Mesodermal cell (in vitro differentiated cells): Measurements from ENCODE around the gene DNAH10.

Experiments
- H3K27ac ChIP-seq: 2 replicates; pipeline ENCODE4 v1.7.0; 2013; ENCODE audit warnings: mild to moderate bottlenecking, low read depth, low read length, moderate library complexity; ENCODE audit not compliant: severe bottlenecking
- H3K36me3 ChIP-seq: 2 replicates; pipeline ENCODE4 v1.7.1; 2013; ENCODE audit warnings: mild to moderate bottlenecking, low read length, moderate library complexity; ENCODE audit not compliant: control insufficient read depth, insufficient read depth
- H3K4me1 ChIP-seq: one replicate; pipeline ENCODE4 v1.7.1; 2013; ENCODE audit warnings: mild to moderate bottlenecking, low read length; ENCODE audit not compliant: insufficient read depth, control insufficient read depth, poor library complexity, severe bottlenecking
- H3K4me3 ChIP-seq: 2 replicates; pipeline ENCODE4 v1.7.0; 2013; ENCODE audit warnings: low read length, control low read depth, mild to moderate bottlenecking; ENCODE audit not compliant: insufficient read depth, poor library complexity, severe bottlenecking; ENCODE audit errors: extremely low read depth
- H3K9me3 ChIP-seq: 2 replicates; pipeline ENCODE4 v1.7.1; 2013; ENCODE audit warnings: mild to moderate bottlenecking, low read length, moderate library complexity; ENCODE audit not compliant: control insufficient read depth
- WGBS, 2 experiments: methylation state at CpG; one replicate each; pipeline ENCODE4 v1.1.5; 2013; ENCODE audit warnings: missing lambda C conversion rate in 2 of 2; ENCODE audit not compliant: insufficient coverage in 2 of 2; 5-methylcytosine and 5-hydroxymethylcytosine counted together

The DNAH10 gene

GRCh38 chr12:123893276-123893675, 131.2 kb downstream of the DNAH10 start:
- Histone ChIP-seq H3K4me3 (no peak overlapping the region), H3K9me3 (no peaks in the 10 kb centered on the region), H3K27ac (no peak overlapping the region), H3K36me3 (no peaks in the 10 kb centered on the region), H3K4me1 (no peaks in the 10 kb centered on the region)
- 92 to 95% methylated on average over 4 to 9 of the region's 9 CpGs for WGBS, 2 experiments

- Histone ChIP-seq H3K4me3 (no peak overlapping the region), H3K27ac (no peak overlapping the region), H3K9me3 (no peaks in the 10 kb centered on the region), H3K36me3 (no peaks in the 10 kb centered on the region), H3K4me1 (no peaks in the 10 kb centered on the region)
- 79 to 92% methylated on average over 2 to 3 of the region's 4 CpGs for WGBS, 2 experiments
Measured at GRCh38 chr12:123894823-123895345, 132.8 kb downstream of the DNAH10 start.

- H3K9me3 ChIP-seq = no peaks in the 10 kb centered on the region
- H3K4me3 ChIP-seq = no peak overlapping the region
- no peak overlapping the region for H3K27ac ChIP-seq
- 92 to 95% methylated on average over 5 to 8 of the region's 8 CpGs for WGBS, 2 experiments
- no peaks in the 10 kb centered on the region for H3K4me1 ChIP-seq
- H3K36me3 ChIP-seq = no peaks in the 10 kb centered on the region
Measured at GRCh38 chr12:123895451-123895850, 133.3 kb downstream of the DNAH10 start.

- H3K27ac ChIP-seq = no peak overlapping the region
- no peak overlapping the region for H3K4me3 ChIP-seq
- WGBS, 2 experiments = 88 to 93% methylated on average over 4 of the region's 8 CpGs
- H3K36me3 ChIP-seq = no peaks in the 10 kb centered on the region
- H3K4me1 ChIP-seq = peaks cover 6% of the 10 kb centered on the region
- H3K9me3 ChIP-seq = no peaks in the 10 kb centered on the region
Measured at GRCh38 chr12:123896767-123897166, 134.7 kb downstream of the DNAH10 start.

GRCh38 chr12:123897221-123897620, 135.1 kb downstream of the DNAH10 start:
- Histone ChIP-seq H3K4me1 (peaks cover 6% of the 10 kb centered on the region), H3K9me3 (no peaks in the 10 kb centered on the region), H3K36me3 (no peaks in the 10 kb centered on the region), H3K27ac (no peak overlapping the region), H3K4me3 (no peak overlapping the region)
- WGBS, 2 experiments = 80 to 92% methylated on average over 1 to 5 of the region's 5 CpGs

- WGBS, 2 experiments = 94 to 95% methylated on average over 14 to 18 of the region's 18 CpGs
Measured at GRCh38 chr12:123898673-123899072, 136.6 kb downstream of the DNAH10 start.

GRCh38 chr12:123899368-123899767, 137.3 kb downstream of the DNAH10 start:
- H3K36me3 ChIP-seq = no peaks in the 10 kb centered on the region
- H3K27ac ChIP-seq = no peak overlapping the region
- whole genome bisulfite sequencing, 2 experiments = 90 to 91% methylated on average over 8 to 9 of the region's 9 CpGs
- H3K4me3 ChIP-seq = no peak overlapping the region
- H3K4me1 ChIP-seq = peaks cover 6% of the 10 kb centered on the region
- H3K9me3 ChIP-seq = no peaks in the 10 kb centered on the region

More at GRCh38 chr12:123898673-123899072, 136.6 kb downstream of the DNAH10 start:
- H3K9me3 ChIP-seq = no peaks in the 10 kb centered on the region
- H3K27ac ChIP-seq = no peak overlapping the region
- H3K4me3 ChIP-seq = no peak overlapping the region
- peaks cover 6% of the 10 kb centered on the region for H3K4me1 ChIP-seq
- no peaks in the 10 kb centered on the region for H3K36me3 ChIP-seq

- peak overlapping the region; percentile 18 for H3K27ac ChIP-seq
- H3K36me3 ChIP-seq = no peaks in the 10 kb centered on the region
- peaks cover 6% of the 10 kb centered on the region for H3K4me1 ChIP-seq
- no peak overlapping the region for H3K4me3 ChIP-seq
- 51 to 52% methylated on average over 7 to 8 of the region's 9 CpGs for WGBS, 2 experiments
- H3K9me3 ChIP-seq = no peaks in the 10 kb centered on the region
Measured at GRCh38 chr12:123900871-123901376, 138.8 kb downstream of the DNAH10 start.

GRCh38 chr12:123902821-123903220, 140.7 kb downstream of the DNAH10 start:
- 93 to 98% methylated on average over 10 of the region's 13 CpGs for WGBS, 2 experiments
- Histone ChIP-seq H3K9me3 (no peaks in the 10 kb centered on the region), H3K4me3 (no peak overlapping the region), H3K4me1 (peaks cover 6% of the 10 kb centered on the region), H3K27ac (no peak overlapping the region), H3K36me3 (no peaks in the 10 kb centered on the region)

GRCh38 chr12:123903301-123904065, 141.4 kb downstream of the DNAH10 start:
- Histone ChIP-seq H3K9me3 (no peaks in the 10 kb centered on the region), H3K4me3 (no peak overlapping the region), H3K36me3 (no peaks in the 10 kb centered on the region), H3K4me1 (peaks cover 6% of the 10 kb centered on the region), H3K27ac (no peak overlapping the region)
- WGBS, 2 experiments = 87 to 88% methylated on average over 19 to 21 of the region's 22 CpGs
